Measurements from ENCODE around the gene CHAC2. TPM values are rescaled to one million over a fixed set of nuclear protein-coding genes. Genes with fewer than 3 reads are reported as not detected.
"Not testable (repeated sequence)": the region's sequence is repeated elsewhere in the genome, so short reads cannot be mapped to it uniquely, and the experiment has no call there.

The CHAC2 gene
- total RNA-seq, 1 experiment from 2014 or later = 8.8 TPM

DNA sequence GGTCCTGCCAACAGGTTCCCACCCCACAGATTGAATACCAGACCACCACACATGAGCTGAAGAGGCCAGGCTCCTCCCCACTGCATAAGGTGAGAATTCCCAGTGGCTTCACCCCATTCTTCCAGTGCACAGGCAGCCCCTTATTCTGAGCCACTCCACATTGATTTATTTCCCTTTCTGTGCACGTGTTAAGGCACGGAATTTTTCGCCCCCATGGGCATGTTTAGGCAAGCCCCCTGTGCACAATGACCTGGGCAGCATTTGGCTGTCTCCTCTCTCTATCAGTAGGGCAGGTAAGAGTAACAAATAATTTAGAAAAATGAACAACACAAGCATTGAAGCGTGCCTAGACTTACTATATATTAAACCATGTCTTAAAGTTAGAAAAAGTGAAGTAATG lies 15.2 kb upstream of the CHAC2 start:
- Mint-ChIP-seq H3K4me1 (ENCODE audit: low read depth, unreplicated experiment) (no peaks in the 10 kb centered on the region), H3K4me3 (ENCODE audit: low read depth, unreplicated experiment) (no peak overlapping the region), H3K27me3 (ENCODE audit: unreplicated experiment) (no peaks in the 10 kb centered on the region), H3K27ac (ENCODE audit: unreplicated experiment) (no peak overlapping the region), H3K36me3 (ENCODE audit: insufficient read depth, unreplicated experiment) (no peaks in the 10 kb centered on the region), H3K9me3 (ENCODE audit: low read depth, unreplicated experiment) (no peaks in the 10 kb centered on the region)
- BruUV-seq (replicated peaks) = no TSS peak
- TF ChIP-seq, protein P1, sequence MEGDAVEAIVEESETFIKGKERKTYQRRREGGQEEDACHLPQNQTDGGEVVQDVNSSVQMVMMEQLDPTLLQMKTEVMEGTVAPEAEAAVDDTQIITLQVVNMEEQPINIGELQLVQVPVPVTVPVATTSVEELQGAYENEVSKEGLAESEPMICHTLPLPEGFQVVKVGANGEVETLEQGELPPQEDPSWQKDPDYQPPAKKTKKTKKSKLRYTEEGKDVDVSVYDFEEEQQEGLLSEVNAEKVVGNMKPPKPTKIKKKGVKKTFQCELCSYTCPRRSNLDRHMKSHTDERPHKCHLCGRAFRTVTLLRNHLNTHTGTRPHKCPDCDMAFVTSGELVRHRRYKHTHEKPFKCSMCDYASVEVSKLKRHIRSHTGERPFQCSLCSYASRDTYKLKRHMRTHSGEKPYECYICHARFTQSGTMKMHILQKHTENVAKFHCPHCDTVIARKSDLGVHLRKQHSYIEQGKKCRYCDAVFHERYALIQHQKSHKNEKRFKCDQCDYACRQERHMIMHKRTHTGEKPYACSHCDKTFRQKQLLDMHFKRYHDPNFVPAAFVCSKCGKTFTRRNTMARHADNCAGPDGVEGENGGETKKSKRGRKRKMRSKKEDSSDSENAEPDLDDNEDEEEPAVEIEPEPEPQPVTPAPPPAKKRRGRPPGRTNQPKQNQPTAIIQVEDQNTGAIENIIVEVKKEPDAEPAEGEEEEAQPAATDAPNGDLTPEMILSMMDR (IDR thresholded peaks at IDR 0.05; ENCODE audit: unreplicated experiment) = no peak
- intact Hi-C loops (cut with micrococcal nuclease; ENCODE audit: unreplicated experiment) = no loop called here
- DNase-seq = no peak
- CTCF ChIA-PET = no interaction called here

DNA sequence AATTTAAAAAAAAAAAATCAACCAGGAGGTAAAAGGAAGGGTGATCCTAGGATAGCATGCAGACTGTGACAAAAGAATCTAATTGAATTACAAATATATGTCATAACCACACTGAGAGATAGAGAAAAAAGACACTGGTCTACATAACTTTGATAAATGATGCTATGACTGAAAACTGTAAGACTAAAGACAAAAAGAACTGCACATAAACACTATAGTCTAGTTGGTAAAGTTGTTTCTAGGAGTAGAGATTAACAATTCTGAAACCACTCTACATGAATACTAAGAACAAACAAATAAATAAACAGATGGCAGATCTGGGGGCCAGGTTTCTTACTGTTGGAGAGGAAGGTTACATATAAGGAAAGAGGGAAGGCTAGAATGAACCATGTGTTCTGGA lies 14.6 kb upstream of the CHAC2 start:
- intact Hi-C loops (cut with micrococcal nuclease; ENCODE audit: unreplicated experiment) = no loop called here
- no peak overlapping the region for H3K4me3 Mint-ChIP-seq (ENCODE audit: low read depth, unreplicated experiment)
- no TSS peak for BruUV-seq (replicated peaks)
- CTCF ChIA-PET = no interaction called here
- H3K4me1 Mint-ChIP-seq (ENCODE audit: low read depth, unreplicated experiment) = no peaks in the 10 kb centered on the region
- H3K27ac Mint-ChIP-seq (ENCODE audit: unreplicated experiment) = no peak overlapping the region
- no peaks in the 10 kb centered on the region for H3K9me3 Mint-ChIP-seq (ENCODE audit: low read depth, unreplicated experiment)
- H3K36me3 Mint-ChIP-seq (ENCODE audit: insufficient read depth, unreplicated experiment) = no peaks in the 10 kb centered on the region
- DNase-seq = no peak
- H3K27me3 Mint-ChIP-seq (ENCODE audit: unreplicated experiment) = no peaks in the 10 kb centered on the region
- TF ChIP-seq, protein P1 (IDR thresholded peaks at IDR 0.05; ENCODE audit: unreplicated experiment) = no peak

DNA sequence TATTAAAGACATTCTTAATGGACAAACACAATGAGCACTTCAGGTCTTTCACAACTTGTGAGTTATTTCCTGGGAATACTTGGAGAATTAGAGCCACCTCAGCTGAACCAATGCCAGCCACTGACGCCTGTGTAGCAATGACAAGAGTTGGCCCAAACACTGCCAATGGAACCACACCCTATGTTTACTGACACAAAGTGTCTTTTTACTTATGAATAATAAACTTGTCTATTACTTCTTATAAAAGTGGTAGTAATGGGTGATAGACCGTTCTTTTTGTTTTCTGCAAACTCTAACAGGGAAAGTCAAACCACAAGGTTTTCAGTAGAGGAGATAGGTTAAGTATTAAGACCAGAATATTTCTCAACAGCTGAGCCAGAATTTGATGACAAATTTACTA lies 12.5 kb upstream of the CHAC2 start:
- intact Hi-C loops (cut with micrococcal nuclease; ENCODE audit: unreplicated experiment) = no loop called here
- CTCF ChIA-PET = no interaction called here
- no peaks in the 10 kb centered on the region for H3K27me3 Mint-ChIP-seq (ENCODE audit: unreplicated experiment)
- no peak overlapping the region for H3K27ac Mint-ChIP-seq (ENCODE audit: unreplicated experiment)
- H3K4me3 Mint-ChIP-seq (ENCODE audit: low read depth, unreplicated experiment) = no peak overlapping the region
- H3K9me3 Mint-ChIP-seq (ENCODE audit: low read depth, unreplicated experiment) = no peaks in the 10 kb centered on the region
- no peak for DNase-seq
- no peaks in the 10 kb centered on the region for H3K36me3 Mint-ChIP-seq (ENCODE audit: insufficient read depth, unreplicated experiment)
- H3K4me1 Mint-ChIP-seq (ENCODE audit: low read depth, unreplicated experiment) = no peaks in the 10 kb centered on the region
- no TSS peak for BruUV-seq (replicated peaks)
- TF ChIP-seq, protein P1 (IDR thresholded peaks at IDR 0.05; ENCODE audit: unreplicated experiment) = no peak

DNA sequence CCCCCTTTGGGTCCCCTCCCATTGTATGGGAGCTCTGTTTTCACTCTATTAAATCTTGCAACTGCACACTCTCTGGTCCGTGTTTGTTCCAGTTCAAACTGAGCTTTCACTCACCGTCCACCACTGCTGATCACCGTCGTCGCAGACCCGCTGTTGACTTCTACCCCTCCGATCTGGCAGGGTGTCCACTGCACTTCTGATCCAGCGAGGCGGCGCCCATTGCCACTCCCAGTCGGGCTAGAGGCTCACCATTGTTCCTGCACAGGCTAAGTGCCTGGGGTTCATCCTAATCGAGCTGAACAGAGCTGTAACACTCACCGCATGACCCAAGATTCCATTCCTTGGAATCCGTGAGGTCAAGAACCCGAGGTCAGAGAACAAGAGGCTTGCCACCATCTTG lies 11.0 kb upstream of the CHAC2 start:
- H3K4me3 Mint-ChIP-seq (ENCODE audit: low read depth, unreplicated experiment) = no peak overlapping the region
- CTCF ChIA-PET = no interaction called here
- H3K9me3 Mint-ChIP-seq (ENCODE audit: low read depth, unreplicated experiment) = no peaks in the 10 kb centered on the region
- no peak for DNase-seq
- H3K36me3 Mint-ChIP-seq (ENCODE audit: insufficient read depth, unreplicated experiment) = peaks cover 3% of the 10 kb centered on the region
- no peaks in the 10 kb centered on the region for H3K27me3 Mint-ChIP-seq (ENCODE audit: unreplicated experiment)
- TF ChIP-seq, protein P1 (IDR thresholded peaks at IDR 0.05; ENCODE audit: unreplicated experiment) = no peak
- H3K4me1 Mint-ChIP-seq (ENCODE audit: low read depth, unreplicated experiment) = no peaks in the 10 kb centered on the region
- no peak overlapping the region for H3K27ac Mint-ChIP-seq (ENCODE audit: unreplicated experiment)
- intact Hi-C loops (cut with micrococcal nuclease; ENCODE audit: unreplicated experiment) = no loop called here
- no TSS peak for BruUV-seq (replicated peaks)

DNA sequence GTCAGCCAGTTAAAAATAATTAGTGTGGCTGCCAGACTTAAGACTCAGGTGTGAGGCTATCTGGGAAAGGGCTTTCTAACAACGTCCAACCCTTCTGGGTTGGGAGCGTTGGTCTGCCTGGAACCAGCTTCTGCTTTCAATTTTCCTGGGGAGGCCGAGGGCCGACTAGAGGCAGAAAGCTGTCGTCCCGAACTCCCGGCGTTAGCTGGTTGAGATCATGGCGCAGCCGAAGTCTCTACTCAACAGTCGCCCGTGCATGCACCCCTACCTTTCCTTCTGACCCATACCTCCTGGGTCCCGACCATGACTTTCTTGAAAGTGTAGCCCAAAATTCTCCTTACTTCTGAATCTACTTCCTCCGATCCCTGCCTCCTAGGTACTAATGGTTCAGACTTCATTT lies 10.4 kb upstream of the CHAC2 start:
- H3K27me3 Mint-ChIP-seq (ENCODE audit: unreplicated experiment); H3K4me3 Mint-ChIP-seq (ENCODE audit: low read depth, unreplicated experiment); H3K27ac Mint-ChIP-seq (ENCODE audit: unreplicated experiment); H3K4me1 Mint-ChIP-seq (ENCODE audit: low read depth, unreplicated experiment); DNase-seq; BruUV-seq (replicated peaks); H3K9me3 Mint-ChIP-seq (ENCODE audit: low read depth, unreplicated experiment); CTCF ChIA-PET; intact Hi-C loops (cut with micrococcal nuclease; ENCODE audit: unreplicated experiment); H3K36me3 Mint-ChIP-seq (ENCODE audit: insufficient read depth, unreplicated experiment): not testable (repeated sequence)
